Prostate gland (tissue), 2 donors: ENCODE measurements around the gene CSMD2. TPM values are rescaled to one million over a fixed set of nuclear protein-coding genes. Genes with fewer than 3 reads are reported as not detected.

Experiments
- DNase-seq: peaks from one replicate; pipeline ENCODE4 v3.0.0-alpha.2; 2019; ENCODE audit warnings: low spot score
- H3K27ac ChIP-seq, 2 donors: fragments of 200-600 bp; sonication (generic); 2 replicates each; pipeline ENCODE4 v1.5.1; 2017 to 2019
- H3K27me3 ChIP-seq: fragments of 200-600 bp; sonication (generic); replicated peaks from 2 replicates; pipeline ENCODE4 v1.5.1; 2019; ENCODE audit not compliant: insufficient read depth
- H3K36me3 ChIP-seq, 2 donors: fragments of 200-600 bp; sonication (generic); 1 replicate in 1 of 2; 2 replicates in 1 of 2; pipeline versions ENCODE4 v1.5.1 to v1.8.1; 2017 to 2019
- H3K4me1 ChIP-seq: fragments of 200-600 bp; sonication (generic); replicated peaks from 2 replicates; pipeline ENCODE4 v1.5.1; 2019
- H3K4me3 ChIP-seq, 2 donors: fragments of 200-600 bp; sonication (generic); 2 replicates each; pipeline ENCODE4 v1.5.1; 2017 to 2019
- H3K9me3 ChIP-seq: fragments of 200-600 bp; sonication (generic); 2 replicates; pipeline ENCODE4 v1.5.1; 2017
- POLR2A ChIP-seq: fragments of 450-650 bp; IDR thresholded peaks from one replicate; pipeline ENCODE4 v1.6.1; 2016; ENCODE audit warnings: antibody characterized with exemption, mild to moderate bottlenecking
- POLR2AphosphoS5 ChIP-seq: sonication (generic); formaldehyde crosslinking; IDR thresholded peaks from one replicate; pipeline ENCODE4 v1.6.1; 2017; ENCODE audit warnings: antibody characterized with exemption
- WGBS: methylation state at CpG from one replicate; pipeline ENCODE4 v1.1.5; 2018; 5-methylcytosine and 5-hydroxymethylcytosine counted together
- intact Hi-C: fragments of 100-400 bp; cut with DNase I; formaldehyde crosslinking; loops from one replicate; pipeline ENCODE4 v1.14.2; 2022
- total RNA-seq, 2 donors: library from RNA; depleted of rRNA; stranded (reverse); fragments of >200 nt; gene quantifications; one replicate each; pipeline ENCODE4 v1.1.0, GENCODE V29; 2016
- TF ChIP-seq, protein P1 (sequence below), 4 experiments: fragments of 200-600 bp in 2 of 4; fragments of 450-650 bp in 2 of 4; sonication (generic) in 2 of 4; IDR thresholded peaks; 1 replicate in 3 of 4; 2 replicates in 1 of 4; pipeline ENCODE4 v1.5.1; 2016 to 2019; ENCODE audit warnings: antibody characterized with exemption in 4 of 4, mild to moderate bottlenecking in 2 of 4, moderate library complexity in 2 of 4

The CSMD2 gene
- total RNA-seq, 2 donors from 2014 or later = 0.14 to 5.5 TPM

GRCh38 chr1:33507661-33508060 lies 657.4 kb downstream of the CSMD2 start:
- 98% methylated on average over 3 of the region's 3 CpGs for WGBS
- no peak for DNase-seq
- no peaks in the 10 kb centered on the region for H3K4me1 ChIP-seq
- no peak overlapping the region for H3K4me3 ChIP-seq
- H3K36me3 ChIP-seq = no peaks in the 10 kb centered on the region
- intact Hi-C loops = no loop called here
- H3K27ac ChIP-seq = no peak overlapping the region
- H3K9me3 ChIP-seq = no peaks in the 10 kb centered on the region
- TF ChIP-seq, protein P1, sequence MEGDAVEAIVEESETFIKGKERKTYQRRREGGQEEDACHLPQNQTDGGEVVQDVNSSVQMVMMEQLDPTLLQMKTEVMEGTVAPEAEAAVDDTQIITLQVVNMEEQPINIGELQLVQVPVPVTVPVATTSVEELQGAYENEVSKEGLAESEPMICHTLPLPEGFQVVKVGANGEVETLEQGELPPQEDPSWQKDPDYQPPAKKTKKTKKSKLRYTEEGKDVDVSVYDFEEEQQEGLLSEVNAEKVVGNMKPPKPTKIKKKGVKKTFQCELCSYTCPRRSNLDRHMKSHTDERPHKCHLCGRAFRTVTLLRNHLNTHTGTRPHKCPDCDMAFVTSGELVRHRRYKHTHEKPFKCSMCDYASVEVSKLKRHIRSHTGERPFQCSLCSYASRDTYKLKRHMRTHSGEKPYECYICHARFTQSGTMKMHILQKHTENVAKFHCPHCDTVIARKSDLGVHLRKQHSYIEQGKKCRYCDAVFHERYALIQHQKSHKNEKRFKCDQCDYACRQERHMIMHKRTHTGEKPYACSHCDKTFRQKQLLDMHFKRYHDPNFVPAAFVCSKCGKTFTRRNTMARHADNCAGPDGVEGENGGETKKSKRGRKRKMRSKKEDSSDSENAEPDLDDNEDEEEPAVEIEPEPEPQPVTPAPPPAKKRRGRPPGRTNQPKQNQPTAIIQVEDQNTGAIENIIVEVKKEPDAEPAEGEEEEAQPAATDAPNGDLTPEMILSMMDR (IDR thresholded peaks at IDR 0.05) = no peak
- H3K27me3 ChIP-seq = no peaks in the 10 kb centered on the region

DNA sequence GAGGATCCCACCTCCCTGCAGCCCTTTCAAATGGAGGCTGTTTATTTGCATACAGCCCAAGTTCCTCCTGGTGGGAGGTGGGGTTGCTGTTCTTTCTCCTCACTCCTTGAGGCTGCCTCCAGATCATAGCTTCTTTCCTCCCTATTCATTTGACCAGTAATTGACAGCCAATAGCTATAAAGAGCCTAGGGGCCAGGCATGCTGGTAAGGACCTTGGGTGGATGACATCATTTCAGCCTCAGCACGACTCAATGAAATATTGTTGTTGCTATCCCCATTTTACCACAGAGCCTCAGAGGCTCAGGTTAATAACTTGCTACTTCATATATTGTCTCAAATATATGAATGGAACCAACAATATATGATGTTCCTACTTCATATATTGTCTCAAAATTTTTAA lies 661.5 kb downstream of the CSMD2 start:
- Histone ChIP-seq H3K4me3 (no peak overlapping the region), H3K36me3 (no peaks in the 10 kb centered on the region), H3K27me3 (no peaks in the 10 kb centered on the region), H3K4me1 (no peaks in the 10 kb centered on the region), H3K9me3 (no peaks in the 10 kb centered on the region), H3K27ac (no peak overlapping the region)
- intact Hi-C loops = no loop called here
- no peak for TF ChIP-seq POLR2AphosphoS5
- no peak for DNase-seq
- WGBS = 81% methylated on average over 1 of the region's 1 CpG

DNA sequence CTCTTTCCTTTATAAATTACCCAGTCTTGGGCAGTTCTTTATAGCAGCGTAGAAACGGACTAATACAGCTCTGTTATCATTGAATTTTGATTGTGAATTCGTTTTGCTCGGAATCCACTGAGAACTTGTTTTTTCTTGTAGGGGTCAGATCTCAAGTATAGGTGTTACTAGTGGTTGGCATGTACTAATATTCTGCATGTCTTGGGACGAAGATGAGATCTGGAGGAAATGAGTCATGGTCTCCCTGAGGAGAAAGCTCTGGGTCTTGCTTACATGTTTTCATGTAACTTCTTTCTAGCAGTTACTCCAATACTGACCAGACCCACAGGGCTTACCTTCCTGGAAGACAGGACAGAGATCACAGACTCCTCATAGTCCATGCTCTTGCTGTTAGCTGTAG lies 662.3 kb downstream of the CSMD2 start:
- no peaks in the 10 kb centered on the region for H3K4me1 ChIP-seq
- 67% methylated on average over 5 of the region's 5 CpGs for WGBS
- H3K9me3 ChIP-seq = no peaks in the 10 kb centered on the region
- no peak overlapping the region for H3K27ac ChIP-seq
- DNase-seq = no peak
- intact Hi-C loops = no loop called here
- TF ChIP-seq POLR2AphosphoS5 = no peak
- TF ChIP-seq, protein P1 (IDR thresholded peaks at IDR 0.05) = no peak
- no peak for TF ChIP-seq POLR2A
- no peak overlapping the region for H3K4me3 ChIP-seq
- no peaks in the 10 kb centered on the region for H3K27me3 ChIP-seq
- H3K36me3 ChIP-seq = no peaks in the 10 kb centered on the region

DNA sequence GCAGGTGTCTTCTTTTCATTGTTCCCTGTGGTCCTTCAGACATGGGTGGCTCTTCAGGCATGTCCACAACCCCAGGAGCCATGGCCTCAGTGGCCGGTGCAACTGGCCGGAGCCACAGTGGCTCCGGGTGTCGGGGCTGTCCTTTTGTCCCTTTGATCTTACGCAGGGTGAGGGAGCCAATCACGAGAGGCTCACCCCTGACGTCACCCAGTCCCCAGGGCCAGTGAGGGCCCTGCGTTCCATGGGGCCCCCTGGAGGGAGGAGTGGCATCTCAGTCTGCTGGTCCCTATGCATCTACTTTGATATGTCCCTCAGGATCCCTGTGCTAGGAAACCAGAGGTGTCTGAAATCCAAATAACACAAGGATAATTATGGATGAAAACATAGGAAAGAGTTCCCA lies 663.3 kb downstream of the CSMD2 start:
- TF ChIP-seq POLR2AphosphoS5 = no peak
- TF ChIP-seq POLR2A = no peak
- TF ChIP-seq, protein P1 (IDR thresholded peaks at IDR 0.05) = no peak
- Histone ChIP-seq H3K4me1 (no peaks in the 10 kb centered on the region), H3K27ac (no peak overlapping the region), H3K27me3 (no peaks in the 10 kb centered on the region), H3K4me3 (no peak overlapping the region), H3K9me3 (no peaks in the 10 kb centered on the region), H3K36me3 (no peaks in the 10 kb centered on the region)
- DNase-seq = no peak
- 92% methylated on average over 8 of the region's 8 CpGs for WGBS
- intact Hi-C loops = no loop called here

DNA sequence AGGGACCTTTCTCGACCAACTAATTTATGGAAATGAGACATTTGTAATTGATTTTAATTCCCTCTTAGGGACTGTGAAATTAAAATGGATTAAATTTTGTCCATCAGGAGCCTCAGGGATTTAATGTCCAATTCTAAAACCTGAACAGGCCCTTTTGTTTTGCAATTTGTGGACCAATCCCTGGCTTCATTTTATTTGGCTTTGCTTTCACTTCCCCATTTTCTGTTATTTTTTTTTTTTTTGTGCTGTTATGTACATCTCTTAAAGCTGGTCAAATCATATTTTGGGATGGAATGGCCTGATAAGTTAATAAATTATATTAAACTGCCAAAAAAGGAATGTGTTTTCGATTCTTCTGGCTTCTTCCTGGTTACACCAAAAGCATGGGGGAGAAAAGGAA lies 663.7 kb downstream of the CSMD2 start:
- Histone ChIP-seq H3K4me1 (no peaks in the 10 kb centered on the region), H3K27ac (no peak overlapping the region), H3K36me3 (no peaks in the 10 kb centered on the region), H3K9me3 (no peaks in the 10 kb centered on the region), H3K27me3 (no peaks in the 10 kb centered on the region), H3K4me3 (no peak overlapping the region)
- 79% methylated on average over 2 of the region's 2 CpGs for WGBS
- no peak for DNase-seq
- intact Hi-C loops = no loop called here
- TF ChIP-seq, protein P1 (IDR thresholded peaks at IDR 0.05) = no peak
- TF ChIP-seq POLR2AphosphoS5 = no peak
- no peak for TF ChIP-seq POLR2A
